HG03342 (cell line): ENCODE data around the gene RBM44.

Experiments
- ATAC-seq: cut with Tn5 transposase; IDR thresholded peaks from one replicate; pipeline ENCODE4 v1.9.1; 2021; ENCODE audit warnings: mild to moderate bottlenecking, moderate library complexity; ENCODE audit not compliant: unreplicated experiment

Gene RBM44

DNA sequence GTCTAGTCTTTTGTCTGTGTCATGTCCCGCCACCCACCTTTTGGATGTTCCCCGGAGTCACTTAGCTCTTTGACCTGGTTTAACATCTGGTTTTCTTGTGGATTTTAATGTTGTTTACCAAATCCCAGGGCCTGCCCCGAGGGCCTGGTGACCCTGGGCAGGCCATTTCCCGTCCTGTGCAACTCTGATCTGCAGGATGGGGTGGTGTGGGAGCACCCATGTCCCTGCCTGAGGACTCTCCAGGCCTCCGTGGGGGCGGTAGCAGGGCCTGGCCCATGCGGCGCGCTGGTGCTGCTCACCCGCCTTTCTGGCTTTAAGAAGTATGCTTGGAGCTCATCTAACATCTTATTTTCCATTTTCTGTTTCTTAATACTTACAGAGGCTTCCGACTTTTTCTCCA, 71.5 kb downstream of the RBM44 start:
- ATAC-seq: no peak

DNA sequence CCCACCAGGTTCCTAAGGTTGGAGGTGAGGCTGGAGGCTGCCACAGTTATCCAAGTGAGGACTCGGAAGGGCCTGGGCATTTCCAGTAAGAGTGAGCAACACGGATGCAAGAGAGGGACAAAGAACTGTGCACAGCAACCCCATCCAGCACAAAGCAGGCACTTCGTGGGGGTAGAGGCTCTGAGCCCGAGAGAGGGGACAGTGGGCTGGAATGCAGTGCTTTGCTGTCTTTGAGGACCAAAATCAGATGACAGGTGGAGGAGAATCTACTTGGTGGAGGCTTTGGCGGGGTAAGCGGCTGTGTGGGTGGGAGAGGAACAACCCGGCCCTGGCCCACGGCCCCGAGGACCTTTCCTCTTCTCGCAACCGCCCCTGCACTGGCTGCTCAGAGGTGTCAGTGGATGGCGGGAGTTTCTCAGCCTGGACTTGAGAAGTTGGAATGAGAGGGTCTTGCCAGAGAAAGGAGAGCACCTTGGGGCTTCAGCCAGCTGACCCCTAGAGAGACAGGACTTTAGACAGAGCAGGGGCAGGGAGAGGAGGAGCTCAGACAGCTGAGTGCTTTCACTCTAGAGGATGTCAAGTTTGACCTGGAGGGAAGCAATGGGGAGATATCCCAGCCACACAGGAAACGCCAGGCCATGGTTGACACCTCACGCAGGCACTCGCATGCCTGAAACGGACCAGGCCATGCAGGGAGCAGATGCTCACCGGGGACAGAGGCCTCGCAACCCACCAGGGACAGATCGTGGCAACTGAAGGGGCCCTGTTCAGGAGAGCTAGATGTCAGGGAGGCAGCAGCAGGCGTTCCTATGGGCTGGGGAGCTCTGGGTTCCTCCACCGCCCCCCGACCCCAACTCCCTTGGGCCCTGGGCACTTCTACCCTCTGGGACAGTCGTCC, 72.4 kb downstream of the RBM44 start:
- no peak for ATAC-seq

DNA sequence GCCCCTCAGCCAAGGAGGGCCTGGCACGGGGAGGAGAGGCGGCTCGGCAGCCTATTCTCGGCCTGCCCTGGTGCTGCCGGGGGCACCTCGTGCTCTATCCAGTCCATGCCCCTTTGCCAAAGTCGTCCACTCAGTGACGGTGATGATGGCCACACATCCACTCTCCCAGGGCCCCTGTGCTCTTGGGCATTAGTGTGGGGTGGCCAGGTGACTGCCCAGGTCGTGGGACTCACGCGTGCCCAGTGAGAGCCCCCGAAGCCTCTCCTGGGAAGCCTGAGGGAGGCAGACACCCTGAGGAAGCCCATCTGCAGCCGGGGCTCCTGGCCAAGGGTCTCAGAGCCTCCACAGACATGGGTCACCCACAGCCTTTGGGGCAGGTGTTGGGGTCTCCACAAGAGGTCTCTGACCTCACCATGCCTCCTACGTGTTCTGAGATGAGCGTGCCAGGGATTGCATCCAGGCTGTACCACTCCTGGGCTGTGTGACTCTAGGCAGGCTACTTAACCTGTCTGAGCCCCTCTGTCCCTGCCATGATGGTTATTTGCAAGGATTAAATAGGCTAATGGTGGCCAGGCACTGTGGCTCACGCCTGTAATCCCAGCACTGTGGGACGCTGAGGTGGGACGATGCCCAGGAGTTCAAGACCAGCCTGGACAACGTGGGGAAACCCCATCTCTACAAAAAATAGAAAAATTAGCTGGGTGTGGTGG, 73.8 kb downstream of the RBM44 start:
- no peak for ATAC-seq

DNA sequence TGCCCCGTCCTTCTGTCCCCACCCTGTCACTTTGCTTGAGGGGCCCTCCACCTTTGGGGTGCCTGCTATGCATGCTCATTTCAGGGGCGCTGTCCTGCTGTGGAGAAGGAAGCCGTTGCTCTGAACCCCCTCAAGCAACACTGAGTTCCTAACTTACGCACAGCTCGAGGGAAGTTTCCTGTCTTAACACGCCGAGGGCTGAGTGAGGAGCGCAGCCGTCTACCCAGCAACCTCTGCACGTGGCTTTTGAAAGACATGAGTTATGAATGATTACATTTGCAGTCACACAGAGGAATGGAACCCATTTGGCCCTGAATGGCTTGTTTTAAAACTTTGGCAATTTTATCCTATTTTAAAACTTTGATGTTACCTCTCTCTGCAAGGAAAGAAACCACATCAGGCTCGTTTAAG, 74.8 kb downstream of the RBM44 start:
- ATAC-seq: no peak

DNA sequence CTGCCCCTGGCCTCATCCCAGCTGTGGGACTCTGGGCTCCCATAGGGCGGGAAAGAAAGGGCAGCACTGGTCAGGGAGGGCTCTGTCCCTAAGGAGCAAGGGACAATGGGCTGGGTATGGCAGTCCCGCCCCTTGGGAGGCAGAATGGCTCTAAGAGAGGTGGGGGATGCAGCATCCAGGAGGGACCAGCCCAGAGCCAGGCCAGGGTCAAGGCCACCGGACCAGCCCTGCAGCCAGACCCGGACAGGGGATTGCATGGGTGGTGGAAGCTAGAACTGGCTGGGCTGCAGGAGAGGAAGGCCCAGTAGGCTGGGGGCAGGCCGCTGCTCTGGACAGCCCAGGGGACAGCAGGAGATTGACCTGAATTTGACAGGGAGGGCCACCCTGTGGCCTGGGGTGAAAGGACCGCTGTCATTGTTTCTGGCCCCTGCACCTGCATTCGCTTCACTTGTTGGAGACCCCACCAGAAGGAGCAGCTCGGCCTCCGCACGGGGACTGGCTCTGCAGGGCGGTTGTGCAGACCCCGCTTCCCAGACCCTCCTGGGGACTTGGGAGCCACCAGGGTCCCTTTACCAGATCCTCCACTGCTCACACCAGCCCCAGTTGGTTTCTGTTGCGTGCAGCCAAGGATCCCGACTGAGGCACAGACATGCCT, 75.4 kb downstream of the RBM44 start:
- ATAC-seq: no peak

DNA sequence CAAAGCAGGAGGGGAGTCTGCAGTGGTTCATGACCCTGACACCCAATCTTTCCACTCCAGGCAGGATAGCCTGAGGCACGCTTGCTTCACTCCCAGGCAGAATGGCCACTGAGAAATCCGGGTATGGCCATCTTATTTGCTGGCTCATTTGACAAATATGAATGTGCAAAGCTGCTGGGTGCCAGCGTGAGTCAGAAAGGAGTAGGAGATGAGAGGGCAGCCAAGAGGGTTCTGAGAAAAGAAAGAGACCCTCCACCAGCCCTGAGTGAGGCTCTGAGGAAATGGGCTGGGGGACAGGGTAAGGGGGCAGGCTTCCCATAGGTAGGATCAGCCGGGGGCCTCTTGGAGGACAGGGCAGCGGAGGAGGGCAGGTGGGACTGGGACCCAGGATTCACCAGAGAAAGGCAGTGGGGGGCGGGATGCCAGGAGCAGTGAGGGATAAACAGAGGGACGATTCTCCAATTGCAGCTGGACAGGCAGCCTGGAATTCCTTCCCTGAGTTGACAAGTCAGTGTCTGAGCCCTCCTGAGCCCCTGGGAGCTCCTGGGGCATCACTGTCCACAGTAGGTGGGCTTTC, 76.1 kb downstream of the RBM44 start:
- ATAC-seq: no peak

DNA sequence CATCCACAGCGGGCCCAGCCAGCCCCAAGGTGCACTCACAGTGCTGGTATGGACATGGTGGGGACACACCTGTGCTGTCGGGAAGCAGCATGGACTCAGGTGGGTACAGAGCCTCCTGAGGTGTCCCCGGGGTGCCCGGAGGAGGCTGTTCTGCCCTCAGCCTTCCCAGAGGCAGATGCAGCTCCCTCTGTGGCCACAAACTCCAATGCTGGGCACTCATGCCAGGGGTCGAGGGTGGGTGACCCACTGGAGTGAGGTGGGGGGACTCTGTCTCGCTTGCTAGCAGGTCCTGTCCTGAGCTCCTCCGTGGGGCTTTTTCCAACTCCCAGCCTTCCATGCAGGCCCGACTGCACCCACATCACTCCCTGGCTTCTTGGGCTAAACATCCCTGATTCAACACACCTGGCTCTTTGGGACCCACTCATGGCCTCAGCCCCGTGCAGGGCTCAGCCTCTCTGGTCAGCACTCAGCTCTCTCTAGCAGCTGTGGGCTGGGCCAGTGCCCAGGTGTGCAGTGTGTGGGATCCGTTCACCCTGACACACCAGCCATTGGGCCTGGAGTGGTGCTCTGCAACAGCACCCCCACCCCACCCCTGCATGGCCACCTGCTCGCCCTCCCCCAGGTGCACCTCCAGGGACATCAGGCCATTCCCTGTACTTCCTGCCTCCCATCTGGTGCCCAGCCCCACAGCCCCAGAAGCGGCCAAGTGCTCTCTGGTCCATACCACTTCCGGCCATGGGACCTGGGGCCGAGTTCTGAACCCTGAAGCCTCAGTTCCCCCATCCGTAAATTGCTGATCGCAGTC, 76.9 kb downstream of the RBM44 start:
- ATAC-seq: no peak

DNA sequence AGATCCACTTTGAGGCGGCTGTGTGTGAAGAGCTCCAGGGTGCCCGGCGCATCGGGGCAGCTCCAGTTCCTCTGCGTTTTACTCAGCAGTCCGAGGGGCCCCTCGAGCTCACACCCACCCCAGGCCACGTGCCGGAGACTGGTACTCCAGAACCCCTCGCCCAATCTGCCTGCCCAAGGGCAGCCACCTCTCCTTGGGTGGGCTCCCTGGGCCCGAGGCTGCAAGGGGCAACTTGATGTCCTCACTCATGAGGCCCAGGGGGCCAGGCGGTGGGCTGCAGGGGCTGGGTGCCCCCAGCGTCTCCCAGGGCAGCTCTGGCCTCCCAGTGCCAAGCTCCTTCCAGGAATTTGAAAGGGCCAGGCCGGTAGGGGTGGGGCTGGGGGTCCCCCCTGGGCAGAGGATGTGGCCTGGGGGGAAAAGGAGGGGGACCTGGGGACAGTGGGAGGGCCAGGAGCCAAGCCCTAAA, 77.5 kb downstream of the RBM44 start:
- no peak for ATAC-seq

DNA sequence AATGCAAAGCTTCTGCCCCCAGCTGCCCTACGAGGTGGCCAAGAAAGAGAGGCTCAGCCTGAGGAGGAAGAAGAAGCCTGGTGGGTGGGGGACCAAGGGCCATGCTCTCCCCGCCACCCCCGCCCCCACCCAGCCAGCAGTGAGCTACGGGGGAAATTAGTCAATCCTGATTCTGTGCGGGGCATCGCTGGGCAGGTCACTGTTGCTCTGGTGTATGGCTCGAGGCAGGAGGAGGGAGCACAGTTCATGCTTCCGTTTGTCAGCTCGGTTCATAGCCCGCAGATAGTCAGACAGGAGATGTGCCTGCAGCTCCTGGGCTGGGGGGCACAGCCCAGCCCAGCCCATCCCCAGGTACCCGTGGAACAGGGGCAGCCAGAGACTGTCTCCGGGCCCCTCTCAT, 78.0 kb downstream of the RBM44 start:
- no peak for ATAC-seq

DNA sequence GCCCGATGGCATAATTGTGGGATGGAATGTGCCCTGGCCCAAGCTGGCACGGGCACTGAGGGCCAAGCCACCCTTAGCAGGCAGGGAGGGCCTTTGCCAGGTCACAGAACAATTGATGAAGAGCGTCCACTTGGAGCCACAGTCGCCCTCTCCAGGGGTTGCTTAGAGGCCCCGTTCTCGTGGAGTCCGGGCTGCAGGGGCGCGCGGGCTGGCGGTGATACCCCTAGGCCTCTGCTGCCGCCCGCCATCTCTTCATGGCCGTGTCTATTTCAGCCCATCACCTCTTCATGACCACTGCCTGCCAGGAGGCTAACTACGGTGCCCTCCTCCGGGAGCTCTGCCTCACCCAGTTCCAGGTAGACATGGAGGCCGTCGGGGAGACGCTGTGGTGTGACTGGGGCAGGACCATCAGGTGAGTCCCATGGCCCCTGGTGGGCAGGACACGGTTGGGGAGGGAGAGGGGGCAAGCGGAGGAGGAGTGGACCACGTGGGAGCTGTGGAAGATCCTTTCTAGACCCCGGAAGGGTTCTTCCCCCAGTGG, 78.4 kb downstream of the RBM44 start:
- no peak for ATAC-seq

DNA sequence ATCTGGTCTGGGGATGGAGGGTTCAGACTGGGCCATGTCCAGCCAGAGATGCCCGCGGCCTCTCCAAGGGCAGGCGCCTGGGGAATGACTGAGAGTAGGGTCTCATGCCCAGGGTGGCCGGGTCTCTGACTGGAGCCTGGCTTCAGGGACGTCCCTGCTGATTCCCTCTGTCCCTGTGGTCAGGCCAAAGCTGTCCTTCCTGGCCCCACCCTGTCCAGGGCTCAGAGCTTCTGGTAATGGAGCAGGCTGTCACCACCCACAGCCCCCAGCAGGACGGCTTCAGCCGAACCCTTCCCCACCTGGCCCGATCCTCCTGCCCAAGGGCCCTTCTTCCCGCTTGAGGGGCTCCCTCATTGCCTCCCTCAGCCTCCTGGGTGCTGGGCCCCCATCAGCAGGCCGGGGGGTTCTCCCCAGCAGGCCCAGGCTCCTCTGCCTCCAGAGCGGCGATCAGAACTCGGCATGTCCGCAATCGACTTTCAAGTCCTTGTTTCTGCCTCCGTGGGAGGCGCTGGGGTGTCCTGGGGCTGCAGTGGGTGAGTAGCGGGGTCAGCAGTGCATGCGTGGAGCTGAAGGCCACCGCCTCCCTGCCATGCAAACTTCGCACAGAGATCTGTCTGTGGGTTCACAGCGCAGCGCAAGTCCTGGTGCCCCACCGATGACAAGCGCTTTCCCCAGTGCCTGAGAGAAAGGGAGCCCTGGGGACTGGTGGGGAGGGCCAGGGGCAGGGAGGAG, 79.2 kb downstream of the RBM44 start:
- no peak for ATAC-seq

DNA sequence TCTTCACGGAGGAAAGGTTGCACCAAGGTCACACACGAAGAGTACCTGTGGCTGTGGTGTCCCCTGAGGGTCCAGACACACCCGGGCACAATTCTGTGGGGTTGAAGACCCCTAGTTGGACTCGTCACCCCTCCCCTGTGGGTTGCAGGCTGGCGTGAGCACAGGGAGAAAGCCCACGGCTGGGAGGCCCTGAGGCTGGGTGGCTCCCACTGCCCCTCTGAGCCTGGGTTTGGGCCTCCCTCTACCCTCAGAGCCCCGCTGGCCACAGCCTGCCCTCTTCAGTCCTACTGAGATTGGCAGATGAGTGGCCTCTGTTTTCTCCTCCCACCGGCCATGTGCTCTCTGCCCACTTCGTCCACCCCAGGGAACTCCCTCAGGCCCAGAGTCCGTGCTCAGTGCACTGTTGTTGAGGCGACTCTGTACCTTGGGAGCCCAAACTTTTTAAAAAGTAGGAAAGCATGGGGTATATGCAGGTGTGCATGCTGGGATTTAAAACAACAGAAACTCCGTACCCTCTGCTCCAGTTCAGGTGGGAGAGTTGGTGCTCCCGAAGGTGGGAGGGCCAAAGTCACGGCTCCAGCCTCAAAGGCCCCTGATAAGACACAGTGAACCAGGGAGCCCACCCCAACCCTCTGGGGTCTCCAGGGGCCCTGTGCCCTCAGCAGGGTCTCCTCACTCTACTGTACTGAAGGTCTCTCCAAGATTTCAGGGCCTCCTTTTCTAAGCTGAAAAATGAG, 79.9 kb downstream of the RBM44 start:
- ATAC-seq: no peak

DNA sequence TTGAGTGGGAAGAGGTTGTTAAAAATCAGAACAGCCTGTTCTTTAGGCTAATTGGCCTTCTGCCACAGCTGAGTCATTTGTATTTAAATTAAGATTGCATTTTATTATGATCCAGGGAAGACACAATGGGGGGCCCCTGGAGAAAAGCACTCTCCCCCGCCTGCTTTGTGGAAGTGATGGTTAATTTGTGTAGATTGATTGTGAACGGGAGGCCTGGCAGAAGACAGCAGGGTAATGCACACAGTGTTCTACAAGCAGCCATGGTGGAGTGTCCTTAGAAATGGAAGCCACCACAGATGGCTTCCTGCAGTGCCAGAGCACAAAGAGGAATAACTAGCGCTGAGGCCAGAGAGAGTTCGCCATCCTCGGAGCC, 80.5 kb downstream of the RBM44 start:
- ATAC-seq: no peak

DNA sequence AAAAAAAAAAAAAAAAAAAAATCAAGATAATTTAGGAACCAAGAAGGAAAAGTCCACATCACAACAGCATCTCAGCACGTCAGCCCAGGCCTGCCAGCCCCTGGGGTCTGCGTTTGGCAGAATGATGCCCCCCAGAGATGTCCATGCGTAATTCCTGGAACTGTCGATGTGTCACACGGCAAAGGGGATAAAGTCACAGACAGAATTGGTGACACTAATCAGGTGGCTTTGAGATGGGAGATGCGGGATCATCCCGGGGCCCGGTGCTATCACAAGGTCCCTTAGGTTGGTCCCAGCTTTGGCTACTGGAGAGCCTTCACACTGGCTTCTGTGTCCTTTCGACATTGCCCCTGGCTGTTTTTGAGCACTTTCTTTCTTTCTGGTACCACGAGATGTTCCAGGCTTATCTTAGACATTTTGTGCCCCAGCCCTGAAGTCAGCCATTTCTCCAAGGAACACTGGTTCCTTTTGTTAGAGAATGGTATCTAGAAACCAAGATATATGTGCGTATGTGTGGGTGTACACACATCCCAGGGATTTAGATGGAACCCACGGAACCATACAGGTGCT, 81.5 kb downstream of the RBM44 start:
- ATAC-seq: no peak

DNA sequence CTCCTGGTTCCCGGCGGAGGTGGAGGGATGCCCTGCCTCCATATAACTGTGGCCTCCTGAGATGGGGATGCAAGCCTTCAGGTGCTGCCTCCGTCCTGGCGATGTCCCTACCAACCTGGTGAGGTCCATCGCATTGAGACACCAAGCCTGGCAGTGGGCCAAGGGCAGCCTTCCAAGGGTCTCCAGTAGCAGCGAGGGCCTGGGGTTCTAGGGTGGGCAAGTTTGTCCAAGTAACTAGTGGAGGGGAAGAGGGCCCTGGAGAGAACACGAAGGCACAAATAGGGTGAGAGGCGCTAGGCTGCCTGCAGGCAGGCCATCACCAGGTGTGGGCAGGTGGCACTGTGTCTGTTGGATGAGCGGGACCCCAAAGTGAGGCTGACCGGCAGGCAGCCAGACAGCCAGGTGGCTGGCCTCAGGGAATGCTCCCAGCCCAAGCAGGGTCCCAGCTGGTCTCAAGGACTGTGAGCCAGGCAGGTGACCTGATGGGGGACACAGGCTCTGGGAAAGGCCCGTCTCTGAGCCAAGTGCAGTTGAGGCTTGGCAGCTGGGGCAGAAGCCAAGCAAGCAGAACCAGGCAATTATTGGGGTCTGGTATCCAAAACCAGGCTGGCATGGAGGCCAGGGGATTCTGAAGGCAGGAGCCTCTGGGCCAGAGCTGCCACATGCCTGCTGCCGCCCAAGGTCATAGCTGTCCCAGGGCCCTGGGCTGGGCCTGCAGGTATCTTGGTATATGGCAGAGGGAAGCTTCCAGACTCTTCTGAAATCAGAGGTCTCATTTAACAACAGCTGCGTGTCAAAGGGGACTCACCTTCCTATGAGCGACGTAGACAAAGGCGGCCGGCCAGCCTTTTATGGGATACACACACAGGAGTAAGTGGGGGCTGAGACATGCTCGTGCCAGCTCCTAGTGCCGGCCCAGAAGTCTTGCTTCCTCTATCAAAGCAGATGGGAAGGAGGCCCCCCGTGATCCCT, 84.2 kb downstream of the RBM44 start:
- ATAC-seq: no peak

DNA sequence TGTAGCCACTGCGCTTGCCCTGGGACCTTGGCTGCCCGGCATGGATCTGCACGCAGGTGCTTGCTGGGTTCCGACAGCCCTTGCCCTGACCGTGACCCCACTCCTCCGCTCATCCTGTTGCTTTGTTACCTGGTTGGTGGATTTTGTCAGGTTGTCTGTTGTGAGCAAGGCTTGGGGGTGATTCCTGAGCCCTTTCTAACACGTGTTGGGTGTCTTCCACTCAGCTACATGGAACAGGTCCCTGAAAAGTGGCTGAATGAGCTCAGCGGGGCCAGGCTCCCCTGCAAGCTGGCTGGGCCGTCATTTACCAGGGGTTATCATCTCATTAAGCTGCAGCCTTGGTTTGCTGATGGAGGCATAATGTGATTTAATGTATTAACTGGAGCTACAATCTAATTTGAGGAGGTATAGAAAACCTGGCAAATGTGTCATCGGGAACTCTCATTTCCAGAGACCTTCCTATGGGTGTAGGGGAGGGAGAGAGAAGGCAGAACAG, 85.4 kb downstream of the RBM44 start:
- no peak for ATAC-seq

DNA sequence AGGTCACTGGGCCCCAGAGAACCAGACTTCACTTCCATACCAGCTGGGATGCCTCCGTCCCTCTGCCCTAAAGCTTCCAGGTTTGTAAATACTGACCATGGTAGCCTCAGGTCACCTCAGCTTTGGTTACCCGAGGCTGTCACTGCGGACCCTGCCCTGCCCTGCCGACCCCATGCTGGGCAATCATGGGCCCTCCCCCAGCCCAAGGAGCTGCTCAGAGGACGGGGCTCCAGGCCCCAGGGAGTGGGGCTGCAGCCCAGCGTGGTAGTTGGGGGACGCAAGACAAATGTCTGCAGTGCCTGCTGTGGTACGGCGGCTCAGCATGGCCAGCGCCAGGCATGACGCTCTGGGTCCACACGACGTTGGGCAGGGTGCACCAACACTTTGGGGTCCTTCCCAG, 86.1 kb downstream of the RBM44 start:
- no peak for ATAC-seq
